Pancreas (tissue), 10 donors: ENCODE data around the gene GUCY1A2. TPM values are rescaled to one million over a fixed set of nuclear protein-coding genes. Genes with fewer than 3 reads are reported as not detected.

Experiments
- ATAC-seq, 4 donors: fragments of 200-7000 bp; cut with Tn5 transposase; one replicate each; pipeline versions ENCODE4 v1.8.0 to v1.9.1; 2020; ENCODE audit warnings: mild to moderate bottlenecking in 4 of 4, moderate library complexity in 4 of 4
- DNase-seq, 6 donors: peaks; one replicate each; pipeline ENCODE4 v3.0.0-alpha.2; 2020
- FAIRE-seq: peaks from 2 replicates; lab custom pipeline; 2012; peaks lifted over from hg19 to GRCh38; lab: Jason Lieb, UNC
- H3K27ac ChIP-seq, 4 donors: fragments of 200-600 bp; sonication (generic); 1 replicate in 3 of 4; 2 replicates in 1 of 4; pipeline versions ENCODE4 v1.5.0 to v1.8.0; 2020
- H3K27me3 ChIP-seq, 4 donors: fragments of 200-600 bp; one replicate each; pipeline ENCODE4 v1.8.0; 2021
- H3K36me3 ChIP-seq, 3 donors: fragments of 200-600 bp; sonication (generic) in 1 of 3; one replicate each; pipeline versions ENCODE4 v1.5.0 to v1.8.0; 2020 to 2021
- H3K4me1 ChIP-seq, 3 donors: fragments of 200-600 bp; one replicate each; pipeline ENCODE4 v1.8.0; 2021
- H3K4me3 ChIP-seq, 4 donors: fragments of 200-600 bp; sonication (generic) in 2 of 4; one replicate each; pipeline versions ENCODE4 v1.5.0 to v1.8.0; 2020 to 2021
- H3K9me3 ChIP-seq, 4 donors: fragments of 200-600 bp; one replicate each; pipeline ENCODE4 v1.8.0; 2021
- WGBS, 2 donors: extraction: QIAGEN DNeasy Blood & Tissue Kit; methylation state at CpG; one replicate each; pipeline ENCODE4 v1.1.7; 2013; 5-methylcytosine and 5-hydroxymethylcytosine counted together
- intact Hi-C, 3 donors: fragments of 100-400 bp; cut with DNase I; formaldehyde crosslinking; loops; one replicate each; pipeline versions ENCODE4 v1.11.1 to v1.14.2; 2022
- polyA plus RNA-seq, 2 donors: library from polyadenylated mRNA; stranded (reverse); fragments of 200-250 nt; gene quantifications; one replicate each; pipeline ENCODE4 v1.2.3, GENCODE V29; 2013
- total RNA-seq, 6 donors: library from RNA; stranded (reverse); fragmentation: NEBNext Ultra II Directional in 4 of 6; extraction: Animal tissue kit (Norgen Biotek cat#: 25700) in 4 of 6; gene quantifications; one replicate each; pipeline versions ENCODE4 v1.2.1 to v1.2.4, GENCODE V29; 2021 to 2023
- TF ChIP-seq, protein P1 (sequence below), 4 donors: fragments of 200-600 bp; sonication (generic) in 3 of 4; IDR thresholded peaks; one replicate each; pipeline versions ENCODE4 v1.5.0 to v1.8.0; 2021; ENCODE audit warnings: antibody characterized with exemption in 4 of 4
- donor health status: healthy with polysubstance abuse.
- donor health status: DM: no; HTN: no; CAD: no; lungs with moderate emphysema.
- donor health status: DM: no; HTN: no; CAD: no.
- donor health status: control.
- donor health status: control.
- donor health status: Bipolar disorder and iron deficiency.
- donor health status: DM: yes; HTN: yes; CAD: no.
- donor health status: DM: no; HTN: no; CAD: no.
- donor health status: DM: no; HTN: no; CAD: no.
- donor health status: DM: yes; HTN: yes; CAD: no.

GUCY1A2 gene
- total and polyA plus RNA-seq, 8 donors = 1.1 to 14.5 (median 7.9) TPM

DNA sequence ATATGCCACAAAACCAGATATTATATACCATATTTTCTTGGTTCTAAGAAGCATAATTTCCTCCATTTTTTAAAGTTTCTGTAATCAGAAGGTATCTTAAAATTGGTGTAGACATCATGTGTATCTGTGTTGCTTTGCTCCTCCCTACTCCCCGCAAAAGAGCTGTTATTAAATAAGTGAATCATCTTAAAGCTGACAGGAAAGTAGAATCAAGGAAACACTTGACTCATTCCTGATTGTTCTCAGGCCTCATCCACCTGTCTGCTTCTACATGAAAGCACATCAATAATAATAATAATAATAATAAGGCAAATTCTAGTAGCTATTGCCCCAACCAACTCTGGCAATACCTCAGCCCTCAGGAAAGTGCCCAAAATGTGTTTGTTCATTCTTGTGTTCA lies 26.2 kb upstream of the GUCY1A2 start:
- intact Hi-C loops = loop anchor here in 1 of 3 donors (10.0 kb wide), 1 partner anchor 890 kb away; no protein-coding TSS in a partner anchor
- H3K27me3 ChIP-seq = no peaks in the 10 kb centered on the region
- H3K27ac ChIP-seq = no peak overlapping the region
- ATAC-seq (no peak), DNase-seq (no peak), FAIRE-seq (no peak)
- 91 to 93% methylated on average over 1 of the region's 1 CpG for WGBS, 2 donors
- H3K36me3 ChIP-seq = no peaks in the 10 kb centered on the region
- H3K9me3 ChIP-seq = peaks cover 0 to 2% (median 0%) of the 10 kb centered on the region in 4 donors
- TF ChIP-seq, protein P1, sequence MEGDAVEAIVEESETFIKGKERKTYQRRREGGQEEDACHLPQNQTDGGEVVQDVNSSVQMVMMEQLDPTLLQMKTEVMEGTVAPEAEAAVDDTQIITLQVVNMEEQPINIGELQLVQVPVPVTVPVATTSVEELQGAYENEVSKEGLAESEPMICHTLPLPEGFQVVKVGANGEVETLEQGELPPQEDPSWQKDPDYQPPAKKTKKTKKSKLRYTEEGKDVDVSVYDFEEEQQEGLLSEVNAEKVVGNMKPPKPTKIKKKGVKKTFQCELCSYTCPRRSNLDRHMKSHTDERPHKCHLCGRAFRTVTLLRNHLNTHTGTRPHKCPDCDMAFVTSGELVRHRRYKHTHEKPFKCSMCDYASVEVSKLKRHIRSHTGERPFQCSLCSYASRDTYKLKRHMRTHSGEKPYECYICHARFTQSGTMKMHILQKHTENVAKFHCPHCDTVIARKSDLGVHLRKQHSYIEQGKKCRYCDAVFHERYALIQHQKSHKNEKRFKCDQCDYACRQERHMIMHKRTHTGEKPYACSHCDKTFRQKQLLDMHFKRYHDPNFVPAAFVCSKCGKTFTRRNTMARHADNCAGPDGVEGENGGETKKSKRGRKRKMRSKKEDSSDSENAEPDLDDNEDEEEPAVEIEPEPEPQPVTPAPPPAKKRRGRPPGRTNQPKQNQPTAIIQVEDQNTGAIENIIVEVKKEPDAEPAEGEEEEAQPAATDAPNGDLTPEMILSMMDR (IDR thresholded peaks at IDR 0.05) = no peak
- H3K4me3 ChIP-seq = no peak overlapping the region
- H3K4me1 ChIP-seq = no peaks in the 10 kb centered on the region

DNA sequence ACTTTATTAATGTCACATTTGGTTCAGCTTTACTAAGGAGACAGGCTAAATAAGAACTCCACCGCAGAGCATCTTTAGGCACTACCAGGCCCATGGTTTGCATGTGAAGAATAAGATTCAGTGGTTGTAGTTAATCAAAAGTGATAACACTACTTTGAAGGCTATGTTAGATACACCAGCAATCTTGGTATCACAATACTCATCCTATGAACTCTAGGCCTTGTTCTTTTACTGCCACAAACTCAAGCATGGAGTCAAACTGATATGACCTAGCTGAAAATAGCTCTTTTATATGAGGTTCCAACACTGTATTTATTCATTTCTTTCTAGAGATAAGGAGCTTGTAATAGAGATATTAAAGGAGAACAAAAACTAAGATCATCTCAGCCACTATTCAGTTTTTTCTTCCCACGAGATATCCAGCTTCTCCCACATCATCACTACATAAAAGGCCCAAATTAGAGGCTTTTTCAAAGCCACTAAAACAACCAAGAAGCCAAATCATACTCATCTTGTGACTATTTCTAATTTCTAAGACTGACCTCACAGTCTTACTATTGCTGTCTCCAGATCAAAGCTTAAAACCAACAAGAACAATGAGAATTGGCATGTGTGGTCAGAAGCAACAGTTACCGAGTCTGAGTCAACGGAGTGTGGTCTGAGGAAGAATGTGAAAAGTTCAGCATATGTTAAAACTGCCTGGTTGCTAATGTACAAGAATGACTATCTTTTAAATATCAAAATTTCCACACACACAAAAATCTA lies 25.1 kb upstream of the GUCY1A2 start:
- Histone ChIP-seq H3K36me3 (no peaks in the 10 kb centered on the region), H3K4me1 (no peaks in the 10 kb centered on the region), H3K4me3 (no peak overlapping the region), H3K27ac (no peak overlapping the region), H3K27me3 (no peaks in the 10 kb centered on the region), H3K9me3 (peaks cover 0 to 2% (median 0%) of the 10 kb centered on the region in 4 donors)
- intact Hi-C loops = loop anchor here in 1 of 3 donors (10.0 kb wide), 1 partner anchor 889 kb away; no protein-coding TSS in a partner anchor
- DNase-seq (no peak), ATAC-seq (peak in 1 of 4 donors; percentile 41), FAIRE-seq (no peak)
- WGBS, 2 donors = 72 to 73% methylated on average over 4 of the region's 4 CpGs
- TF ChIP-seq, protein P1 (IDR thresholded peaks at IDR 0.05) = no peak

DNA sequence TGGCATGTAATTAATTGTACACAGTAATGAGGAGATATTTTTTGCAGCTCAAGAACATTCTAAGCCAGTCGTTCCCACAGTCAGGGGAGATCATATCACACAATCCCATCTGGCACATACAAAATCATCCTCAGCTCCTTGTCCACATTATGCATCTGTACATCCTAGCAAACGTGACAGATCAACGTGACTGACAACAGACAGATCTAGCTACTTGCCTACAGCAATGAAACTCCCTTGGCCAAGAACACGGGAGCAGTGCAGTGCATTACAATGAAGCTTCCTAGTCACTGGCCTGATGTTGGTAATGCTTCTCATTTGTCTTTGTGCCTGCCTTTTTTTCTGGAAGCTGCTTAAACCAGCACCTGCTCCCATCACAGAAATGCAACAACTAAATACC lies 24.5 kb upstream of the GUCY1A2 start:
- peaks cover 0 to 2% (median 0%) of the 10 kb centered on the region in 4 donors for H3K9me3 ChIP-seq
- ATAC-seq = no peak
- no peak overlapping the region for H3K27ac ChIP-seq
- FAIRE-seq = no peak
- WGBS, 2 donors = 66 to 72% methylated on average over 4 of the region's 4 CpGs
- TF ChIP-seq, protein P1 (IDR thresholded peaks at IDR 0.05) = no peak
- no peaks in the 10 kb centered on the region for H3K36me3 ChIP-seq
- DNase-seq = no peak
- no peaks in the 10 kb centered on the region for H3K27me3 ChIP-seq
- intact Hi-C loops = loop anchor here in 1 of 3 donors (10.0 kb wide), 1 partner anchor 888 kb away; no protein-coding TSS in a partner anchor
- H3K4me1 ChIP-seq = no peaks in the 10 kb centered on the region
- no peak overlapping the region for H3K4me3 ChIP-seq

DNA sequence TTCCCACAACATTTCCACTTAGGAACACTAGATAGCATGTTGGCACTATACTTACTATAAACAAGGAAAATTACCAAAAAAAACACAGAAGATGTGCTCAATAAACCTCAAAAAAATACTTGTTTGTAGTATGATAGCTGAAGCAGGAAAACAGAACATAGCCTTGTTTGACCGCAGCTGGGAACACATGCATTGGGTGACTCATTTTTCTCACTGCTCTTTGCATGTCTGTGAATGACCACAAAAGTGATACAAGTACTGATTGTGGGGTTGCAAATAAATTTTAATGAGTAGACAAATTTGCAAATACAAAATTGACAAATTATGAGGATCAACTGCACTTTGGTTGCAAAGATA lies 22.8 kb upstream of the GUCY1A2 start:
- no peak for DNase-seq
- intact Hi-C loops = loop anchor here in 1 of 3 donors (10.0 kb wide), 1 partner anchor 886 kb away; no protein-coding TSS in a partner anchor

More for the DNA sequence above, 22.8 kb upstream of the GUCY1A2 start:
- TF ChIP-seq, protein P1 (IDR thresholded peaks at IDR 0.05) = no peak
- no peaks in the 10 kb centered on the region for H3K27me3 ChIP-seq
- H3K9me3 ChIP-seq = peaks cover 0 to 2% (median 0%) of the 10 kb centered on the region in 4 donors
- WGBS, 2 donors = 54 to 73% methylated on average over 1 of the region's 1 CpG
- FAIRE-seq = no peak
- H3K36me3 ChIP-seq = no peaks in the 10 kb centered on the region
- ATAC-seq = no peak
- H3K4me1 ChIP-seq = no peaks in the 10 kb centered on the region
- H3K27ac ChIP-seq = no peak overlapping the region
- no peak overlapping the region for H3K4me3 ChIP-seq
